Kidney tubule cell (primary cell): Measurements from ENCODE around the gene IQCF6.
A peak's percentile ranks its signal among the peaks of the same experiment; 100 is the strongest.
"Not testable (repeated sequence)": the region's sequence is repeated elsewhere in the genome, so short reads cannot be mapped to it uniquely, and the experiment has no call there.

ENCODE experiments used
- DNase-seq: peaks from one replicate; pipeline ENCODE4 v3.0.0-alpha.2; 2018; ENCODE audit warnings: low spot score

The IQCF6 gene

DNA sequence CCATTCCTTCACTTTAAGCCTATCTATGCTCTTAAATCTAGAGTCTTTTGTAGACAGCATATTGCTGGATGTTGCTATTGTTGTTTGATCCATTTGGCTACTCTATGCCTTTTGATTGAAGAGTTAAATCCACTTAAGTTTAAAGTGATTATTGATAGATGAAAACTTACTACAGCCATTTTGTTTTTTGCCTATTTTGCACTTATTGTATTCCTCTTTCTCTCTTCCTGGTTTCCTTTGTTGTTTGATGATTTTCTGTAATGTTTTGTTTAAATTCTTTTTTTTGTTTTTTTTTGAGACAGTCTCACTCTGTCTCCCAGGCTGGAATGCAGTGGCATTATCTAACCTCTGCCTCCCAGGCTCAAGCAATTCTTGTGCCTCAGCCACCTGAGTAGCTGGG lies 19.8 kb downstream of the IQCF6 start:
- DNase-seq: no peak

DNA sequence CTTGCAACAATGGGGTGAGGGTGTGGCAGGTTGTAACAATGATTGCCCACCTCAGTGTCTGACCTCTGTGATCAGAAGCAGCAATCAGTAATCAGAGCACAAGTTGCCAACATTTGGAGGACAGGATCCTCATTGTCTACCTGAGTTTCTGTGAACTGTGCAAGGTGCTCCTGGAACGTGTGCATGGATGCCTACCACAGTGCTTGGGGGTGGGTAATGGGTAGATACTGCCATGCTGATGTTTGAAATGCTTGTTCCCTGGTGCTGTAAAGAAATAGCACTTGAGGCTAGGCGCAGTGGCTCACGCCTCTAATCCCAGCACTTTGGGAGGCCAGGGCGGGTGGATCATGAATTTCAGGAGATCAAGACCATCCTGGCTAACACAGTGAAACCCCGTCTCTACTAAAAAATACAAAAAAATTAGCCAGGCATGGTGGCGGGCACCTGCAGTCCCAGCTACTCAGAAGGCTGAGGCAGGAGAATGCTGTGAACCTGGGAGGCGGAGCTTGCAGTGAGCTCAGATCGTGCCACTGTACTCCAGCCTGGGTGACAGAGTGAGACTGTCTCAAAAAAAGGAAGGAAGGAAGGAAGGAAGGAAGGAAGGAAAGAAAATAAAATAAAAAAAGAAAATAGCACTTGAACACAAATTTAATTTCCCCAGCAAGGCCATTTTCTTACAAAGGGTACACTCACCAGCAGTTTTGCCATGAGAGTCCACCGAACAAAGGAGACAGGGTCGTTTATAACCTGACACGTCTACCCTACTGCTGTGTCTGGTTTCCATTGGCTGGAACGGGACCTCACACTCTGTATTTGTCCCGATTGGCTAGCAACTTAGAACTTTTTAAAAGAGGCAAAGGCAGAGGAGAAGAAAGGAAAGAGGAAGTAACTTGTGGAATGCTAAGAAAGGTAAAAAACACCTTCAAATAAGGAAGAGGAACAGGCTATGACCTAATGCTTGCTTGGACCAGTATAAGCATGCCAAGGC lies 25.0 kb downstream of the IQCF6 start:
- peak; percentile 54 for DNase-seq

DNA sequence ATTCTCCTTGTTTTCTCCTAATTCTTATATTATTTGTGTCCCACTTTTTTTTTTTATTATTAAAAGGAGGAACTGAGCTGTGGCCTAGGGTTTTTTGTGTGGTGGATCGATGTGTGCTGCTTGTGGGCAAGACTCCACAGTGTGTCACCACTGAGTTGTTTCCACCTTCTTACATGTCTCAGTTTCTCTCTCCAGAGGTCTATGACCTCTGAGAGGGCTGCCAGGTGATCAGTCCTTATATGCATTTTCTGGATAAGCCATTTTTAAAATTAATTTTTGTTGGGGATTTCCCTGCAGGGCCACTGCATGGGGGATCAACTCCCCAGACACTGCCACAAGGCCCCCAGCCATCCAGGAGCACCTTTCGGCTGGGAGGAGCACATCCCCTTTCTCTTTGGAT lies 27.8 kb downstream of the IQCF6 start:
- no peak for DNase-seq

DNA sequence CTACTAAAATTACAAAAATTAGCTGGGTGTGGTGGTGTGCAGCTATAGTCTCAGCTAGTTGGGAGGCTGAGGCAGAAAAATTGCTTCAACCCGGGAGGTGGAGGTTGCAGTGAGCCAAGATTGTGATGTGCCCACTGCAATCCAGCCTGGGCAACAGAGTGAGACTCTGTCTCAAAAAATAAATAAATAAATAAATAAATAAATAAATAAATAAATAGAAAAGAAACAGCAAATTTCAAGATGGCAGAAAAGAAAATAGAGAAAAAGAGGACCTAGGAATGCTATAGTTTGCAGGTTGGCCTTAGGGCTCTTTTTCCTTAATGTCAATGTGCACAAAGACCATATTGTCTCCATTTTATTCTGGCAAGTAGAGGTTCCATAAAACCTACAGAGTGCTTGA lies 28.2 kb downstream of the IQCF6 start:
- DNase-seq: no peak

DNA sequence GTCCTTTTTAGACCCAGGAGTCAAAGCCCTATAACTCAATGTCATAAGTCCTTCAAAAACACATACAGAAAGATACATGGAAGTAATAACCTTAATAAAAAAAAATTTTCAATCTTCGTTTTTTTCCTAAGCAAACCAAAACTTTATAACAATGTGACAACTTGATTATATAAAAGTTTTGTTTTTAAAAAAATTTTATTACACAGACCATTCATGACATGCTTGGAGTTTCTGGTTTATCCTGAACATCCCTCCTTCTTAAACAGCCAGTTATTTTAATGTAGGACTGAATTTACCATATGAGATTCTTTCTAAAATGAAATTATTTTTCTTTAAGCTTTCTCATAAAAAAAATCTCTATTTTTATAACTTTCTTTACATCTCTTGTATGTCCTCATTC lies 30.7 kb downstream of the IQCF6 start:
- no peak for DNase-seq

DNA sequence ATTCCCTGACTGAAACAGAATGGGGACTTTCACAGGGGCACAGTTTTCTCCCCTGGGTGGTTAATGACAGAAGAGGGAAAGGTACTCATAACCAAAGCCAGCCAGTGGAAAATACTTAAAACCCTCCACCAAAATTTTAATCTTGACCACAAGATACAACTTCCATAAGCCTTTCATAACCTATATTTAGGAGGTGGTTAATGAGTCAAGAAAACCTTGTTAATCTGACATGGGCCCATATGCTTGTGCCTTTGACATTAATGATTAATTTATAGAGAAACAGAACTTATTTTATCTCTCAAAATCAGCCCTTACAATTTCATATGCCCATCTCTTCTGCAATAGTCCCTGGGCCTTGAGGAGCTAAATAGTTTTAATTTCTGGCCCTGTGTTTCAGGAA lies 31.2 kb downstream of the IQCF6 start:
- no peak for DNase-seq

DNA sequence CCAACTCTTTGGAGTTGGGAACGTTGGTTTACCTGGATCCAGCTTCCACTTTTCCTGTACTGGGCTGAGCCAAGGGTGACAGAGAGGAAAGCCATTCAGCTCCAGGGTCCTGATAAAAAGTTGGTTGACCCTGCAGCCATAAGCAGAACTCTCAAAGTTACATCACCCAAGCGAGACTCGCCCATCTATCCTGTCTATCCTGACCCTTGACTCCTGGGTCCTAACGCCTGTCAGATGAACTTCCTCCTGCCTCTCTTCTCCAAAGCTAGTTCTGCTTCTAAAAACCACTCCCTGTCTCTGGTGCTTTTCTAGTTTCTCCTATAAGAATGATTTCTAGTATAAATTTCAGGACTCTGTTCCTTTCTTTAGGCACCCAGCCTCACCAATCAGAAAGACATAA lies 36.1 kb downstream of the IQCF6 start:
- DNase-seq: not testable (repeated sequence)

DNA sequence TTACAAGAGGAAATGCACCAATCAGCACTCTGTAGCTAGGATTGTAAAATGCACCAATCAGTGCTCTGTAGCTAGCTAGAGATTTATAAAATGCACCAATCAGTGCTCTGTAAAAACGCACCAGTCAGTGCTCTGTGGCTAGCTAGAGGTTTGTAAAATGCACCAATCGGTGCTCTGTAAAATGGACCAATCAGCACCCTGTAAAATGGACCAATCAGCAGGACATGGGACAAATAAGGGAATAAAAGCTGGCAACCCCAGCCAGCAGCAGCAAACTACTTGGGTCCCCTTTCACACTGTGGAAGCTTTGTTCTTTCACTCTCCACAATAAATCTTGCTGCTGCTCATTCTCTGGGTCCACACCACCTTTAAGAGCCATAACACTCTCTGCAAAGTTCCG lies 36.7 kb downstream of the IQCF6 start:
- not testable (repeated sequence) for DNase-seq

DNA sequence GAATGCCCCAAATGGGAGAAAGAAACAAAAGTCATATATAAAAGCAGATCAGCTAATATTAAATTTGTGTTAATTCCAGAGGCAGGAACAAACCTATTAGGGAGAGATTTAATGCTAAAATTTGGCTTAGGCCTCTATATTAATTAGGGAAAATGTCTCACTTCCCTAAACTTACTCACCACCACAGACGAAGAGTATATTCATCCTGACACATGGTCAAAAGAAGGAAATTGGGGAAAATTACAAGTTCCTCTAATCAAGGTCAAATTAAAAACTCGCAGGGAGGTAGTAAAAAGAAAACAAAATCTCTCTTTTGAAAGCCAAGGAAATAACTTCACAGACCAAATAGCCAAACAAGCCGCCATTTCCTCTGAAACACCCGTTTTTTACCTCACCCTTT lies 39.9 kb downstream of the IQCF6 start:
- DNase-seq: no peak

DNA sequence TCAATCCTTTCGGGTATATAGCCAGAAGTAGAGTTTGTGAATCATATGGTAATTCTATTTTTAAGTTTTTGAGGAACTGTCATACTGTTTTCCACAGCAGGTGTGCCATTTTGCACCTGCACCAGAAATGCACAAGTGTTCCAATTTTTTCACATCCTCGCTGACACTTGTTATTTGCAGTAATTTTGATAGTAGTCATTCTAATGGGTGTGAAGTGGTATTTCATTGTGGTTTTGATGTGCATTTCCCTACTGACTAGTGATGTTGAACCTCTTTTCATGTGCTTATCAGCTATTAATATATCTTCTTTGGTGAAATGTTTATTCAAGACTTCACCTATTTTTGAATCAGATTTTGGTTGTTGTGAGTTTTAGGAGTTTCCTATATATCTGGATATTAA lies 43.1 kb downstream of the IQCF6 start:
- DNase-seq: no peak

DNA sequence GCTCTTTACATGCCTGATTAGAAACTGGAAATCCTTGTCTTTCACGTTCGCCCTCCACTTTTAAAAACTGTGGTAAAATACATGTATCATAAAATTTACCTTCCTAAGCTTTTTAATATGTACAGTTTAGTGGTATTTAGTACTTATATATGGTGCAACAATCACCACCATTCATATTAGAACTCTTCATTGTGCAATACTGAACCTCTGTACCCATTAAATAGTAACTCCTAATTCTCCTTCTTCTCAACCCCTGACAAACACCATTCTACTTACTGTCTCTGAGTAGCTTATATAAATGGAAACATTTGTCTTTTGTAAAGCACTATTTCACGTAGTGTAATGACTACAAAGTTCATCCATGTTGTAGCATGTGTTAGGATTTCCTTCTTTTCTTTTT lies 44.0 kb downstream of the IQCF6 start:
- no peak for DNase-seq

DNA sequence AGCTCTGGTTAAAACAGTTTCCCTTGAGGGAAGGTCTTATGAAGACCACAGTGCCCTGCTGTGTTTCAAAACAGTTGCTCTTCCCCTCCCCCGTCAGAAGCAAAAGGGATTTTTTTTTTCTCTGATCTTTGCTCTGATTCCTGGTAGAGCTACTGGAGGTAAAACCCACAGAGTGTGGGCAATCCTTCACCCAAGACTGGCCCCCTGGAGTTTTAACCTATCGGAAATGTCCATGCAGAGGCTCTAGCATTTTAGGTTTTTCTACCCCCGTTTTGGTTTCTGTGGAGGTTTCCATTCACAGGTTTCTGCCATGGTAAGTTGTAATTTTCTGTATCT lies 44.5 kb downstream of the IQCF6 start:
- DNase-seq: no peak

DNA sequence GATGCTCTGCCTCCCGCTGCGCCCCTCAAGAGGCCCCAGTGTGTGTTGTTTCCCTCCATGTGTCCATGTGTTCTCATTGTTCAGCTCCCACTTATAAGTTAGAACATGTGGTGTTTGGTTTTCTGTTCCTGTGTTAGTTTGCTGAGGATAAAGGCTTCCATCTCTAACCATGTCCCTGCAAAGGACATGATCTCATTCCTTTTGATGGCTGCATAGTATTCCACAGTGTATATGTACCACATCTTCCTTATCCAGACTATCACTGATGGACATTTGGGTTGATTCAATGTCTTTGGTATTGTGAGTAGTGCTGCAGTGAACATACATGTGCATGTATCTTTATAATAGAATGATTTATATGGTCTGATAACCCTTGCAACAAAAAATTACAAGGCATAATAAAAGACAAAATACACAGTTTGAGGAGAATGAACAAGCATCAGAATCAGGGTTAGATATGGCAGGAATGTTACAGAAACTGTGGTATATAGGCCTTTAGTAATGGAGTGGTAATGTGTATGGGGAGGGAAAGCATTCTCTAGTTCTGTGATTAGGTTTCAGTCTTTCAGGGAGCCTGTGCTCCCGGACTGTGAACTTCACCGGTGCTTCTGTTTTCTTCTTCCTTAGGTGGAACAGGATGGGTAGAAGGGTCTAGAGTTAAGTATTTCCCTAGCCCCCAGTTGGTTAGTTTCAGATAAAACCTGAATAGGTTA lies 45.0 kb downstream of the IQCF6 start:
- DNase-seq: no peak

DNA sequence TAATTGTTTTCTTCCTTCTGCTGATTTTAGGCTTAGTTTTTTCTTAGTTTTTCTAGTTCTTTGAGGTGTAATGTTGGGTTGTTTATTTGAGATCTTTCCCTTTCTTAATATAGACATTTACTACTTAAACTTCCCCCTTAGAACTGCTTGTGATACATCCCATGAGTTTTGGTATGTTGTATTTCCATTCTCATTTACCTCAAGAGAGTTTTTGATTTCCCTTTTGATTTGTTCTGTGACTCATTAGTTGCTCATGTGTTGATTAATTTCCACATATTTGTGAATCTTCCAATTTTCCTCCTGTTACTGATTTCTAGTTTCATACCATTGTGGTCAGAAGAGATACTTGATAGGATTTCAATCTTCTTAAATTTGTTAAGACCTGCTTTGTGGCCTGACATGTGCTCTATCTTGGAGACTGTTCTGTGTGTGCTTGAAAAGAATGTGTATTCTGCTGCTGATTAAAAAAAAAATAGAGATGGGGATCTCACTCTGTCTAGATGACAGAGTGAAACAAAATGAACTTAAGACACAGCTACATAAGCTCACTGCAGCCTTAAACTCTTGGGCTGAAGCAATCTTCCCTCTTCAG lies 49.9 kb downstream of the IQCF6 start:
- DNase-seq: peak; percentile 30
